Stimulated activated CD4-positive, alpha-beta T cell treated with anti-CD3 and anti-CD28 coated beads, Interleukin-1b, Interleukin-23, amount 100 ng/mL, for 24 hours (primary cell): ENCODE data around the gene MBOAT2.
"Not testable (repeated sequence)": the region's sequence is repeated elsewhere in the genome, so short reads cannot be mapped to it uniquely, and the experiment has no call there.

ENCODE experiments used
- DNase-seq, 4 experiments: peaks; one replicate each; pipeline ENCODE4 v3.0.0-alpha.2; 2020; ENCODE audit warnings: low read depth in 4 of 4, low spot score in 1 of 4

The MBOAT2 gene

GRCh38 chr2:8962890-8963289 is 40.6 kb downstream of the MBOAT2 start:
- no peak for DNase-seq

- no peak for DNase-seq
Observed at GRCh38 chr2:8957628-8958027, 45.9 kb downstream of the MBOAT2 start.

GRCh38 chr2:8956774-8957173 is 46.7 kb downstream of the MBOAT2 start:
- no peak for DNase-seq

DNA sequence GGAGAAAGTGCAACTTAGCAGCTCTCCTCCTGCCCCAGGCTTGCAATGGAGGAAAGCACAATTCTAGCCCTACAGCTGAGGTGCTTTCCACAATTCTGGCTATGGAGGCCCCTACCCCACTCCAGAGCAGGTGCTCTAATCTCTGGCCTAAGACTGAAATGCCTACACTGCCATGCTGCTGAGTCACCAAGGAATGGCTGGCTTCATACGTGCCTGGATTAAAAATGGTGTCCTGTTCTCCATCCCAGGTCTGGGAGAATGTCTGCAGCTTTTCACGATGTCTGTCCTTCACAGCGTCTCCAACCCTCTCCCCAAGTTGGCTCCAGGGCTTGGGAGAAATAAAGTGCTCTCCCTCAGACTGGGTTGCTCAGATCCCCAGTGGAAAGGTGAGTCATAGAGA is 48.5 kb downstream of the MBOAT2 start:
- DNase-seq: no peak

GRCh38 chr2:8953525-8953924 is 50.0 kb downstream of the MBOAT2 start:
- DNase-seq: no peak

- DNase-seq: no peak
Observed at GRCh38 chr2:8939486-8940114, 63.9 kb downstream of the MBOAT2 start.

- DNase-seq: no peak
Observed at GRCh38 chr2:8938384-8938783, 65.1 kb downstream of the MBOAT2 start.

- no peak for DNase-seq
Observed at GRCh38 chr2:8935982-8936381, 67.5 kb downstream of the MBOAT2 start.

DNA sequence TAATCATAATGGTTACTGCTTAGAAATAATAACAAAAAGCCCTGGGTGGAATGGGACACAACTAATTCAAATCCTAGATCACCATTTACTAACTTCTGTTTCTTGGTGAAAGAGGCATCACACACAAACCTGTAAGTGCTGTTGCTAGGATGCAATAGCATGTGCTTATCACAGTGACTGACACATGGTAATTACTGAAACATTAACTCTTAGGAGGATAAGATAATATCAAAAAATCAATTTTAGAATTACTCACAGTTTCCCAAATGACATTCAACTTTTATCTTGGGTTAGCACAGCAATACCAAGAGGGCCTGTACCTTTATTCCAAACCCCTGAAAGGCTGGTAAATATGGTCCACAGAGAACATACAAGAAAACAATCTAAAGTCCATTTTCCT is 69.1 kb downstream of the MBOAT2 start:
- DNase-seq: no peak

- DNase-seq: no peak
Observed at GRCh38 chr2:8932702-8933101, 70.8 kb downstream of the MBOAT2 start.

DNA sequence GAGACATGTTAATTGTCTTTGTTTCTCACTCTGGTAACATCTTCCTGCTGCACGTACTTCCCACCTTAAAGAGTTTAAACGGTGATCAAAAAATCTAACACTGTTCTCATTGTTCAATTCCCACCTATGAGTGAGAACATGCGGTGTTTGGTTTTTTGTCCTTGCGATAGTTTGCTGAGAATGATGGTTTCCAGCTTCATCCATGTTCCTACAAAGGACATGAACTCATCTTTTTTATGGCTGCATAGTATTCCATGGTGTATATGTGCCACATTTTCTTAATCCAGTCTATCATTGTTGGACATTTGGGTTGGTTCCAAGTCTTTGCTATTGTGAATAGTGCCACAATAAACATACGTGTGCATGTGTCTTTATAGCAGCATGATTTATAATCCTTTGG is 73.3 kb downstream of the MBOAT2 start:
- not testable (repeated sequence) for DNase-seq

DNA sequence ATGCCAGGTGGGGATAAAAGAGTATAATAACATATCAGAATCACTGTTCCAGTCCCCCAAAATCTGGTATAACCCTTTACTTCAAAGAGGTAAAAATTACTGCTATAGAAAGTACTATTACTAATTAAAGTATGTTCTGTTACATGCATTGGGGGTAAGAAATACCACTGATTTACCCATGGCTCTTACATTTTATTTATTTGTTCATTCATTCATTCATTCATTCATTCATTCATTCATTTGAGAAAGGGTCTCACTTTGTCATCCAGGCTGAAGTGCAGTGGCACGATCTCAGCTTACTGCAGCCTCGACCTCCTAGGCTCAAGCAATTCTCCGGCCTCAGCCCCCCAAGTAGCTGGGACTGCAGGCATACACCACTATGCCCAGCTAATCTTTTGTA is 74.4 kb downstream of the MBOAT2 start:
- no peak for DNase-seq

DNA sequence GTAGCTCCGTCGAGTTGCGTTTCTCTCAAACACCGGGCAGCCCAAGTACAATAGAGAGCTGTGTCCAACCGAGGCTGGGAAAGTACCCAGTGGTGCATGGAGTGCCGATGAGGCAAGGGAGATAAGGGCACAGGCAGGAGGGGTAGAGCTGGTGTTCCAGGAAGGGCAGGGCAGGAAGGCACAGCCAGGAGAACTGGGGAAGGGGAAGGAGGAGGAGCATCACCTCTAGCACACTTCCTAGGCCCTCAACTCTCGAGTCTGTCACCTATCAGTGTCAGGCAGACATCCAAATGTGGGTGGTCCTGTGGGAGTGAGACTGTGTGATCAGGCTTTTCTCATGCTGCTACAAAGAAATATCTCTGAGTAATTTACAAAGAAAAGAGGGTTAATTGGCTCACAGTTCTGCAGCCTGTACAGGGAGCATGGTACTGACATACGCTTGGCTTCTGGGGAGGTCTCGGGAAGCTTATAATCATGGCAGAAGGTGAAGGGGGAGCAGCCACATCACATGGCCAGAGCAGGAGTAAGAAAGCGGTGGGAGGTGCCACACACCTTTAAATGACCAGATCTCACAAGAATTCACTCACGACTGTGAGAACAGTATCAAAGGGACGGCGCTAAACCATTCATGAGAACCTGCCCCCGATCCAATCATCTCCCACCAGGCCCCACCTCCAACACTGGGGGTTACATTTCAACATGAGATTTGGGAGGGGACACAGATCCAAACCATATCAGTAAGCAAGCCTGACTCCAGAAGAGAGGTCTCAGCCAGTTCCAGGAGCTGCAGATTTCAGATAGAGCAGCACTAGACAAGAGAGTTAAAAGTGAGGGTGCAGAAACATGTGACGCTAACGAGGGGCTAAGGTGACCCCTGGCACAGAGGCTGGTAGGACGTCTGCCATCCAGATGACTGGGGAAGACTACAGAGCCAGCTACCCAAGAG is 75.7 kb downstream of the MBOAT2 start:
- no peak for DNase-seq

GRCh38 chr2:8926356-8926755 is 77.1 kb downstream of the MBOAT2 start:
- no peak for DNase-seq

DNA sequence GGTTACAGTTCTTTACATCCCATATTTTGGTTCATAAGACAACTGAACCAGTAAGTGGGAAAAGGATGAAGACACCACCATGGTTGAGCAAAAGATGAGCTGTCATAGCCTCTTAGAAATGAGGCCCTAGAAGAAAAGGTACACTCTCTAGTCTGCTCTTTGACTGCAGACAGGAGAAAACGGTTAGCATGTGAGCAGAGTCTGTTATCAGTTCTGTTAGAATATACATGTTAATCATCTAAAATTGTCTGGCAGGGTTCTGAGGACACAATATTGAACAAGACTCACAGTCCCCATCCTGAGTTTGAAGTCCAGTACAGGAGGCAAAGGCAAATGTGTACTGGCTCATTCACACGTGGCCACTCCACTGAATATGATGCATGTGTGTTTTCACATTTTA is 78.1 kb downstream of the MBOAT2 start:
- no peak for DNase-seq

GRCh38 chr2:8923183-8923582 is 80.3 kb downstream of the MBOAT2 start:
- DNase-seq: no peak

DNA sequence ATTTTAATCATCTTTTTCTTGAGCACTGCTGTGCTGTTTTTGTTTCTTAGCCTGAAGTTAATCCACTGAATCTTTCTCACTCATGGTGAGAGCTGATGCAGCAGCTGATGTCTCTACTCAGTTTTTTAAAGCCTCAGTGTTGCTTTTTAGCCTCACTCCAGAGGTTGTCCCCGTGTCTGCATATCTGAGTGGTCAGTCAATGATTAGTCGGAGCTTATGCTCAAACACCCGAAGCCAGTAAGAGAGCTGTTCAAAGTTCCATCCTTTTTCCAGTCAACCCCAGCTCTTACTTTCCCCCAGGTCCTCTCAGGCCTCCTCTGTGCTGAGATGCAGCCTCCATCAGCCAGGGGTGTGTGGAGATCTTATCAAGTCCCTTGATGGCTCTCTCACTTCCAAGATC is 81.1 kb downstream of the MBOAT2 start:
- DNase-seq: no peak

- no peak for DNase-seq
Observed at GRCh38 chr2:8918412-8918811, 85.1 kb downstream of the MBOAT2 start.

DNA sequence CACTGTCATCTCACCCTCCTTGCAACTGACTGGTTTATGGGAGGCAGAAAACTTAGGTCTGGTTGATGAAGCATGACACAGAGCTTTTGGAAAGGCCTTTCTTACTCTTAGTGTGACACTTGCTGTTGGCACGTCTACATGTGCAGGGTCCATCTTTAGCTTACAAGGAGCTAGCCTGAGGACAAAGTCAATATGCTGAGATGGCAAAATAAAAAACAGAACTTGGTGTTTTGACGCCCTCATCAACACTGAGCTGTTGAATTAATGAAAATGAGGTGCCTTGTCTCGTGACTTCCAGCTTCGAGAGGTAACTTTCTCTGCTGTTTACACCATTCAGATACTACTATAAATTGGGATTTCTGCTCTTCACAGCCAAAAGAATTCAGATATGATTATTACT is 87.5 kb downstream of the MBOAT2 start:
- DNase-seq: no peak

DNA sequence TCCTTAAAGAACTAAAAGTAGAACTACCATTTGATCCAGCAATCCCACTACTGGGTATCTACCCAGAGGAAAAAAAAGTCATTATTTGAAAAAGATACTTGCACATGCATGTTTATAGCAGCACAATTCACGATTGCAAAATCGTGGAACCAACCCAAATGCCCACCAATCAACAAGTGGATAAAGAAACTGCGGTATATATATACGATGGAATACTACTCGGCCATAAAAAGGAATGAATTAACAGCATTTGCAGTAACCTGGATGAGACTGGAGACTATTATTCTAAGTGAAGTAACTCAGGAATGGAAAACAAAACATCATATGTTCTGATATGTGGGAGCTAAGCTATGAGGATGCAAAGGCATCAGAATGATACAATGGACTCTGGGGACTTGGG is 89.7 kb downstream of the MBOAT2 start:
- not testable (repeated sequence) for DNase-seq

GRCh38 chr2:8907764-8908288 is 95.7 kb downstream of the MBOAT2 start:
- DNase-seq: no peak

DNA sequence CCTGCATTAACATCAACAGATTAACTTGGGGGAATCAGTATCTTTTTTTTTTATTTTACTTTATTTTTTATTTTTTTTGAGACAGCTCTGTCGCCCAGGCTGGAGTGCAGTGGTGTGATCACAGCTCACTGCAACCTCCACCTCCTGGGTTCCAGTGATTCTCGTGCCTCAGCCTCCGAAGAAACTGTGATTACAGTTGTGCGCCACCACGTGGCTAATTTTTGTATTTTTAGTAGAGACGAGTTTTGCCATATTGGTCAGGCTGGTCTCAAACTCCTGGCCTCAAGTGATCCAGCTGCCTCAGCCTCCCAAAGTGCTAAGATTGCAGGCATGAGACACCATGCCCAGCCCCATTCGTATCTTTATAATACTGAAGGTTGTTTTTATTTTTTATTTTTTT is 99.6 kb downstream of the MBOAT2 start:
- not testable (repeated sequence) for DNase-seq
